GM19328 (cell line): ENCODE measurements around the gene SFN.
A peak's percentile ranks its signal among the peaks of the same experiment; 100 is the strongest.
"Not testable (repeated sequence)": the region's sequence is repeated elsewhere in the genome, so short reads cannot be mapped to it uniquely, and the experiment has no call there.

ENCODE experiments used
- ATAC-seq: cut with Tn5 transposase; IDR thresholded peaks from one replicate; pipeline ENCODE4 v1.9.1; 2021; ENCODE audit warnings: mild to moderate bottlenecking, moderate library complexity; ENCODE audit not compliant: unreplicated experiment

The SFN gene

GRCh38 chr1:26862781-26863684 is at the start of gene SFN:
TSS of gene SFN (plus strand) at chr1:26863149. CDS start at chr1:26863213, 64 bp downstream.
- no peak for ATAC-seq

- ATAC-seq: no peak
Measured at GRCh38 chr1:26814377-26814776, 48.6 kb upstream of the SFN start.

GRCh38 chr1:26814893-26815292 is 48.1 kb upstream of the SFN start:
- ATAC-seq: no peak

- peak; percentile 89 for ATAC-seq
Measured at GRCh38 chr1:26820784-26821269, 42.1 kb upstream of the SFN start.

- ATAC-seq: no peak
Measured at GRCh38 chr1:26822737-26823395, 40.1 kb upstream of the SFN start.

- ATAC-seq: no peak
Measured at GRCh38 chr1:26824731-26825130, 38.2 kb upstream of the SFN start.

- peak; percentile 74 for ATAC-seq
Measured at GRCh38 chr1:26826261-26827105, 36.5 kb upstream of the SFN start, which contains the start of gene ZDHHC18. TSS of gene ZDHHC18 (plus strand) at chr1:26826688. CDS start at chr1:26826805, 117 bp downstream.

- ATAC-seq: no peak
Measured at GRCh38 chr1:26827106-26827604, 35.8 kb upstream of the SFN start.

- no peak for ATAC-seq
Measured at GRCh38 chr1:26827663-26828062, 35.3 kb upstream of the SFN start.

- ATAC-seq: no peak
Measured at GRCh38 chr1:26828411-26828991, 34.4 kb upstream of the SFN start.

- no peak for ATAC-seq
Measured at GRCh38 chr1:26829184-26829911, 33.6 kb upstream of the SFN start.

GRCh38 chr1:26831059-26831458 is 31.9 kb upstream of the SFN start:
- ATAC-seq: no peak

GRCh38 chr1:26831546-26832248 is 31.3 kb upstream of the SFN start:
- no peak for ATAC-seq

GRCh38 chr1:26832249-26832960 is 30.5 kb upstream of the SFN start:
- ATAC-seq: no peak

- ATAC-seq: peak; percentile 91
Measured at GRCh38 chr1:26833432-26834405, 29.2 kb upstream of the SFN start.

GRCh38 chr1:26837665-26838064 is 25.3 kb upstream of the SFN start:
- ATAC-seq: not testable (repeated sequence)
